ENCODE data around the gene NDUFAF3.

- TF ChIP-seq POLR2AphosphoS5 (IDR thresholded peaks at IDR 0.05; ENCODE audit: low read depth, low read length) = no peak
- no peak for TF ChIP-seq TAF1 (IDR thresholded peaks at IDR 0.05; ENCODE audit: low read depth, low read length)
- no peak for TF ChIP-seq POU2F2 (IDR thresholded peaks at IDR 0.05; ENCODE audit: low read depth, low read length)
- TF ChIP-seq POLR2A (IDR thresholded peaks at IDR 0.05; ENCODE audit: low read depth, low read length) = no peak
- no peak for TF ChIP-seq PAX5 (IDR thresholded peaks at IDR 0.05; ENCODE audit: insufficient read depth, low read length, severe bottlenecking)
- no peak for TF ChIP-seq SPI1 (IDR thresholded peaks at IDR 0.05; ENCODE audit: low read depth, low read length)
Observed at GRCh38 chr3:49004352-49005302, 17.3 kb upstream of the NDUFAF3 start.
